GM19043 (cell line): ENCODE data around the gene DXO.
"Not testable (repeated sequence)": the region's sequence is repeated elsewhere in the genome, so short reads cannot be mapped to it uniquely, and the experiment has no call there.

Experiments used
- ATAC-seq: cut with Tn5 transposase; IDR thresholded peaks from one replicate; pipeline ENCODE4 v1.9.1; 2021; ENCODE audit warnings: low read depth; ENCODE audit not compliant: unreplicated experiment

The DXO gene

DNA sequence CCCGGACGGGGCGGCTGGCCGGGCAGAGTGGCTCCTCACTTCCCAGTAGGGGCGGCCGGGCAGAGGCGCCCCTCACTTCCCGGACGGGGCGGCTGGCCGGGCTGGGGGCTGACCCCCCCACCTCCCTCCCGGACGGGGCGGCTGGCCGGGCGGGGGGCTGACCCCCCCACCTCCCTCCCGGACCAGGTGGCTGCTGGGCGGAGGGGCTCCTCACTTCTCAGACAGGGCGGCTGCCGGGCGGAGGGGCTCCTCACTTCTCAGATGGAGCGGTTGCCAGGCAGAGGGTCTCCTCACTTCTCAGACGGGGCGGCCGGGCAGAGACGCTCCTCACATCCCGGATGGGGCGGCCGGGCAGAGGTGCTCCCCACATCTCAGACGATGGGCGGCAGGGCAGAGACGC lies 39.8 kb downstream of the DXO start:
- ATAC-seq = not testable (repeated sequence)

DNA sequence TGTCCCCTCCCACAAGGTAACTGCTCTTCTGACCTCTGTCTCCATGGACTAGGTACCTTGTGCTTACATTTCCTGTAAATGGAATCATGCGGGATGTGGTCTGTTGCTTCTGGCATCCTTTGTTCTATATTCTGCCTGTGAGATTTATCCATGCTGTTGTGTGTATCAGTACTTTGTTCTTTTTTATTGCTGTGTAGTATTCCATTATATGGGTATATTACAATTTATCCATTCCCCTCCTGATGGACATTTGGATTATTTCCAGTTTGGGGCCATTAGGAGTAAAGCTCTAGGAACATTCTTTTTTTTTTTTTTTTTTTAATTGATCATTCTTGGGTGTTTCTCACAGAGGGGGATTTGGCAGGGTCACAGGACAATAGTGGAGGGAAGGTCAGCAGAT lies 41.0 kb downstream of the DXO start:
- ATAC-seq = no peak

- no peak for ATAC-seq
Measured at GRCh38 chr6:31928672-31928939, 43.3 kb downstream of the DXO start.

DNA sequence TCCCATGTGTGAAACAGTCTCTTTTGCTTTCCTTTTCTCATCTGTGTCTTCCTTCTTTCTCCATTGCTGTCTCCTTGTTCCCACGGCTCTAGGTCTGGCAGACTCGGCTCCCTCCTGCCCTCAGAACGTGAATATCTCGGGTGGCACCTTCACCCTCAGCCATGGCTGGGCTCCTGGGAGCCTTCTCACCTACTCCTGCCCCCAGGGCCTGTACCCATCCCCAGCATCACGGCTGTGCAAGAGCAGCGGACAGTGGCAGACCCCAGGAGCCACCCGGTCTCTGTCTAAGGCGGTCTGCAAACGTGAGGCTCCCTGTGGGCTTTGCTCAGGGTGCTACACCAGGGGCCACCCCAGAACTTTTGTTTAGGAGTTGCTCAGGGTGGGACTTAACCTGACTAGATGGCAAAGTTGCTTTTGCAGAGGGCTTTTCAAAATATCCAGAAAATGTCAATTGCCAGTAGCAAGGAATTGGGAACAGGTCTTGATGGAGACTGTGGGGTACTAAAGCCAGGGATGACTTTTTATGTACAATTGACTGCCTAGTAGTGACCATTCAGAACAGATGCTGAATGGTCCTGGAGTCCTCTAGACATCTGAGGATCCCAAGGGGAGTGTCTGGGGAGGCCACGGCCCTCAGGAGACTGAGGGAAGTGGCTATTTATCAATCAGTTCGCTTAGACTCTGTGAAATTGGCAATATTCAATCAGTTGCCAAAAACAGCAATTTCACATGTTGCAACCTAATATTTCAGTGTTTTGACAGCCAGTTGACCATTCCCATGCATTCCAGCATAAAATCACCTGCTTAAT lies 43.9 kb downstream of the DXO start:
- ATAC-seq = no peak

DNA sequence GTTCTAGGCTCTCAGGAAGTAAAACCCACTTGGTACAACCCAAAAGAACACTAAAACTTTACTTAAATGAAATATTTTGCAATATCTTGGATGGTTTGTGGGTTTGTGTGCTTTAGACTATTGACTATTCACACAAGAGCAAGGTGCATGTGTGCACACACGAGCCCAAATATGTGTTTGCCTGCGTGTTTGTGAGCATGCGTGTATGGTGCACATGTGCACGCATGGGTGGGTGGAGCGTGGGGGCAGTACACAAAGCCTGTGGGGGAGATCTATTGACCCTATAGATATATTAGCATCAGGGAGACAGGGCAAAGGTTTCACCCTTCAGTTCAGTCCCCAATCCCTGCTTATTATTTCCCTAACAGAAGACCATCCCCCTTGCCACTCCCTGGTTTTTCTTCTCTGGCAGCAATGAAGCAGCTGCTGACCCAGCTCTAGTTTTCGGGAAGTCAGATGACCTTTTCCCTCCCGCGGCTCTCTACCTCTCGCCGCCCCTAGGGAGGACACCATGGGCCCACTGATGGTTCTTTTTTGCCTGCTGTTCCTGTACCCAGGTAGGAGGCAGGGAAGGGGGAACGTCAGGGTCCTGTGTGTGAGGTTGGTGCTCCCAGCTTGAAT lies 44.6 kb downstream of the DXO start, which contains the start of gene C2:
Gene C2, plus strand, starts transcription at position 476 of the 621 bp plus-strand sequence. Its CDS starts 36 bp downstream, at position 512.
- ATAC-seq = no peak

- ATAC-seq = no peak
Measured at GRCh38 chr6:31922942-31923341, 49.0 kb downstream of the DXO start.

- no peak for ATAC-seq
Measured at GRCh38 chr6:31920811-31921210, 51.1 kb downstream of the DXO start.
